Measurements from ENCODE around the gene RRAGC.

DNA sequence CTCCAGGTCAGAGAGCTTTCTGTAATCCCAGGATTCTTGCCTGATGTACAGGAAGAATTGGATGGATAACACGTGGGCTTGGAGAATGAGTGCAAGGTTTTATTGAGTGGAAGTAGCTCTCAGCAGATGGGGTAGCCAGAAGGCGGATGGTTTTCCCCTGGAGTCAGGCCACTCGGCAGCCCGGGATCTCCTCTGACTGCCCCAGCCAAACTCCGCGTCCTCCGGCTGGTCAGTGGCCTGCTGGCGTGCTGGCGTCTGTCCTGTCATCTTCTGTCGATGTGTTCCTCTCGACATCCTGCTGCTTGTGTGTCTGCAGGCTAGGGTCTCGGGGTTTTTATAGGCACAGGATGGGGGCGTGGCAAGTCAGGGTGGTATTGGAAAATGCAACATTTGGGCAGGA lies 49.2 kb upstream of the RRAGC start:
- TF ChIP-seq, protein P1, sequence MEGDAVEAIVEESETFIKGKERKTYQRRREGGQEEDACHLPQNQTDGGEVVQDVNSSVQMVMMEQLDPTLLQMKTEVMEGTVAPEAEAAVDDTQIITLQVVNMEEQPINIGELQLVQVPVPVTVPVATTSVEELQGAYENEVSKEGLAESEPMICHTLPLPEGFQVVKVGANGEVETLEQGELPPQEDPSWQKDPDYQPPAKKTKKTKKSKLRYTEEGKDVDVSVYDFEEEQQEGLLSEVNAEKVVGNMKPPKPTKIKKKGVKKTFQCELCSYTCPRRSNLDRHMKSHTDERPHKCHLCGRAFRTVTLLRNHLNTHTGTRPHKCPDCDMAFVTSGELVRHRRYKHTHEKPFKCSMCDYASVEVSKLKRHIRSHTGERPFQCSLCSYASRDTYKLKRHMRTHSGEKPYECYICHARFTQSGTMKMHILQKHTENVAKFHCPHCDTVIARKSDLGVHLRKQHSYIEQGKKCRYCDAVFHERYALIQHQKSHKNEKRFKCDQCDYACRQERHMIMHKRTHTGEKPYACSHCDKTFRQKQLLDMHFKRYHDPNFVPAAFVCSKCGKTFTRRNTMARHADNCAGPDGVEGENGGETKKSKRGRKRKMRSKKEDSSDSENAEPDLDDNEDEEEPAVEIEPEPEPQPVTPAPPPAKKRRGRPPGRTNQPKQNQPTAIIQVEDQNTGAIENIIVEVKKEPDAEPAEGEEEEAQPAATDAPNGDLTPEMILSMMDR (IDR thresholded peaks at IDR 0.05) = no peak
- no peak for TF ChIP-seq POLR2A (IDR thresholded peaks at IDR 0.05)
- no peak for TF ChIP-seq POLR2AphosphoS5 (IDR thresholded peaks at IDR 0.05)

Data from prostate gland (tissue), 2 donors.